Astrocyte of the cerebellum (primary cell): ENCODE measurements around the gene PRKCE.
"Not testable (repeated sequence)": the region's sequence is repeated elsewhere in the genome, so short reads cannot be mapped to it uniquely, and the experiment has no call there.

Experiments
- DNase-seq: peaks from one replicate; pipeline ENCODE4 v3.0.0-alpha.2; 2011; ENCODE audit warnings: low read depth
- H3K4me3 ChIP-seq: 2 replicates; pipeline ENCODE4 v1.5.1; 2011; ENCODE audit warnings: mild to moderate bottlenecking, low read depth, low read length, moderate library complexity
- in situ Hi-C: cut with HindIII; loops from 2 replicates; pipeline ENCODE4 v1.10.0; 2017; ENCODE audit warnings: low sequenced_read_pairs
- TF ChIP-seq, protein P1 (sequence below): IDR thresholded peaks from 2 replicates; pipeline ENCODE4 v1.5.1; 2012; ENCODE audit warnings: low read length, low read depth, moderate library complexity, mild to moderate bottlenecking; ENCODE audit errors: missing control alignments

PRKCE gene

GRCh38 chr2:46198966-46199365 lies 547.5 kb downstream of the PRKCE start:
- H3K4me3 ChIP-seq, result no peak overlapping the region
- in situ Hi-C loops, result no loop called here
- TF ChIP-seq, protein P1, sequence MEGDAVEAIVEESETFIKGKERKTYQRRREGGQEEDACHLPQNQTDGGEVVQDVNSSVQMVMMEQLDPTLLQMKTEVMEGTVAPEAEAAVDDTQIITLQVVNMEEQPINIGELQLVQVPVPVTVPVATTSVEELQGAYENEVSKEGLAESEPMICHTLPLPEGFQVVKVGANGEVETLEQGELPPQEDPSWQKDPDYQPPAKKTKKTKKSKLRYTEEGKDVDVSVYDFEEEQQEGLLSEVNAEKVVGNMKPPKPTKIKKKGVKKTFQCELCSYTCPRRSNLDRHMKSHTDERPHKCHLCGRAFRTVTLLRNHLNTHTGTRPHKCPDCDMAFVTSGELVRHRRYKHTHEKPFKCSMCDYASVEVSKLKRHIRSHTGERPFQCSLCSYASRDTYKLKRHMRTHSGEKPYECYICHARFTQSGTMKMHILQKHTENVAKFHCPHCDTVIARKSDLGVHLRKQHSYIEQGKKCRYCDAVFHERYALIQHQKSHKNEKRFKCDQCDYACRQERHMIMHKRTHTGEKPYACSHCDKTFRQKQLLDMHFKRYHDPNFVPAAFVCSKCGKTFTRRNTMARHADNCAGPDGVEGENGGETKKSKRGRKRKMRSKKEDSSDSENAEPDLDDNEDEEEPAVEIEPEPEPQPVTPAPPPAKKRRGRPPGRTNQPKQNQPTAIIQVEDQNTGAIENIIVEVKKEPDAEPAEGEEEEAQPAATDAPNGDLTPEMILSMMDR, result no peak
- no peak for DNase-seq

DNA sequence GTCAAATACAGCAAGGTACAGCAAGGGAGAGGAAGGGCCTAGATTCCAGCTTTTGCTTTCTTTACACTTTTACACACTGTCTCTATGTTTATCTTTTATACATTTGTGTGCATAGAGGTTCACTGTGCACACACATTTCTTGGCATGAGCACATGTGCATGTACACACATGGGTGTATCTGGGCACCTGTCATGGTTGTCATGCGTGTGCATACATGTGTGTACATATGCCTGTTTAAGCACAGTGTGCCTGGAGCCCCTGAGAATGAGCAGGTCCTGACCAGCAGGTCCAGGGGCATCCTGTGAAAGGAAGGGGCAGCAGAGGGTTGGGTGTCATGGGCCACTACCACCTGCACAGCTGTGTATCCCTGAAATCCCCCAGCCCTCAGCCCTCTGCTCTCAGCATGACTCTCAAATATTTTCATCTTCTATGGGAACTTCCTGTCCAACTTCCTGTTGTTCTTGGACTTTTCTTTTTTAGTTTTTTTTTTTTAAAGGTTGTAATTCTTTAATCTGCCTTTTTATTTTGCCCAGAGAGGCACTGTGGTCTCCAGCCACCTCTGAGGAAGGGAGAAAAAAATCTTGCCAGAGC lies 548.7 kb downstream of the PRKCE start:
- DNase-seq, result no peak
- no peak overlapping the region for H3K4me3 ChIP-seq
- TF ChIP-seq, protein P1, result no peak
- in situ Hi-C loops, result no loop called here

GRCh38 chr2:46200861-46201605 lies 549.6 kb downstream of the PRKCE start:
- DNase-seq, result no peak
- in situ Hi-C loops, result no loop called here
- TF ChIP-seq, protein P1, result no peak
- H3K4me3 ChIP-seq, result no peak overlapping the region

- TF ChIP-seq, protein P1, result no peak
- in situ Hi-C loops, result no loop called here
- no peak overlapping the region for H3K4me3 ChIP-seq
- no peak for DNase-seq
Observed at GRCh38 chr2:46202453-46202852, 551.0 kb downstream of the PRKCE start.

GRCh38 chr2:46202987-46203386 lies 551.5 kb downstream of the PRKCE start:
- DNase-seq, result no peak
- TF ChIP-seq, protein P1, result no peak
- in situ Hi-C loops, result no loop called here
- no peak overlapping the region for H3K4me3 ChIP-seq

DNA sequence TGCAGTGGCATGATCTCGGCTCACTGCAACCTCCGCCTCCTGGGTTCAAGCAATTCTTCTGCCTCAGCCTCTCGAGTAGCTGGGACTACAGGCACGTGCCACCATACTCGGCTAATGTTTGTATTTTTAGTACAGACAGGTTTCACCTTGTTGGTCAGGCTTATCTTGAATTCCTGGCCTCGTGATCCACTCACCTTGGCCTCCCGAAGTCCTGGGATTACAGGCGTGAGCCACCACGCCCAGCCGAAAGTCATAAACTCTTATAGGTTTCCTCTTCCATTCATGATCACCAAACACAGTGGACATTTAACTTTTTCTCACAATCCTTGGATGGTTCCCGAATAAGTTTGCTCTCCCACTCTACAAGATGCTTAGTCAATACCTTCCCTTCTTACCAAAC lies 552.2 kb downstream of the PRKCE start:
- in situ Hi-C loops, H3K4me3 ChIP-seq, DNase-seq: not testable (repeated sequence)

DNA sequence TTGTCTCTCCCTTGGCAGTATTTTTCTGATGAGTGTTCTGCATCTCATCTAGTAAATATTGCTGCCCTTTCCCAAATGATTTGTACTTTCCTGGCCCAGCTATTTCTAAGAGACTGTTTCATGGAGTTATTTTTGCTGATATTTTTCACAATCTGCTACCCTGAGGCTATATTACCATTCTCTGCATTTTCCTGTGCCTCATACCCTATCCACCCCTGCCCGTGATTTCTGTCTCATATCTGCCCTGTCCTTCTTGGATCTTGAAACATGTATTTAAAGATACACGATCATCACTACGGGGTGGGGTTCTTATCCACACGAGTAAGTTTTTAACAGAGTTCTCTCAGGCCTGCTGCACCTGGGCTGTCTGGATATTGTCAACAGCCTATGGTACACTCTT lies 556.1 kb downstream of the PRKCE start:
- DNase-seq, result no peak
- no peak overlapping the region for H3K4me3 ChIP-seq
- TF ChIP-seq, protein P1, result no peak
- in situ Hi-C loops, result no loop called here
